Inflammatory macrophage (primary cell): ENCODE results near the gene EFNA1.

Source experiments
- DNase-seq, 2 donors: peaks; one replicate each; pipeline ENCODE4 v3.0.0-alpha.2; 2020 to 2022

The EFNA1 gene

DNA sequence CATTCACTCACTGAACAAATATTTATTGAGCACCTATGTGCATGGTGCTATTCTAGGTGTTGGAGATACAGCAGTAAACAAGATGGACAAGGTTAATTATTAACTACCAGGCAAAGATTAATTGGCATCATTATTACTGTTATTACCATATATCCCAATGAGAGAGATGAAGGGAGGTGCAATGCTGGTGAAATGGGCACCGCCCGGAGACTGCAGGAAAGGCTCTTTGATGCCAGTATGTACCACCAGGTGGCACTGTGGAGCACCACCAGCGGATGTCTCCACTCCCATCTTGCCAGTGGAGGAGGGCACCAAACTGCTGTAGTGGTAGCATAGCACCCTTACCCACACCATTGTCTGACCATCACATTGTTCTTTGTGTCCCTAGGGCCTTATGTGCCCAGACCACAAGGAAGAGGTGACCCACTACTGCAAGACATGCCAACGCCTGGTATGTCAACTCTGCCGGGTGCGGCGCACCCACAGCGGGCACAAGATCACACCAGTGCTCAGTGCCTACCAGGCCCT is 48.9 kb downstream of the EFNA1 start:
- DNase-seq, result peak; percentile 83 to 87

DNA sequence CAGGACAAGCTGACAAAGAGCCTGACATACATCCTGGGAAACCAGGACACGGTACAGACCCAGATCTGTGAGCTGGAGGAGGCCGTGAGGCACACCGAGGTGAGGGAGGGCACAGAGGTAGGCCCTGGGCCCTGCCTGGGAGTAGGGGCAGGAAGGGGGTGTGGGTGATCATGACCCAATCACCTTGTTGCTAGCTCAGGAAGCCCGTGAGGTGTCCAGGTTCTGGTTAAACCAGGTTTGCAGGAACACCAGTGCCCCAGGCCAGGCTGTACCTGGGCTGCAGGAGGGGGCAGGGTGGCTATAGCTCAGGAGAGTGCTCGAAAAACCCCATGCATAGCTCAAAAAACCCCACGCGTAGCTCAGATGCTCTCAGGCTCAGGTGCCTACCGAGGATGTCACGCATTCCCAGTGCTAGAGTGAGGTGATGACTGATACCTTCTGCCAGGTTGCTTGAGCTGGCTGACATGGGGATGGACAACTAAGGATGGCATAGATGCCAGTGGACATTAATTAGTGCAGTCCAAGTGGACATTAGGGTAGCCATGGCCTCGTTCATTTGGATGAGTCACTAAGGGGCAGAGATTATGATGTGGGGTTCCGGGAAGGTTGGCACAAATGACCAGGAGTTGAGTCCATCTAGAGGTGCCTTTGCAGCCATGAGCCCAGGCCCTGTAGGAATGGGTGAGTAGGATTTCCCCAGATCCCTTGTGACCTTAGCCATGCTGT is 49.7 kb downstream of the EFNA1 start:
- DNase-seq, result no peak

DNA sequence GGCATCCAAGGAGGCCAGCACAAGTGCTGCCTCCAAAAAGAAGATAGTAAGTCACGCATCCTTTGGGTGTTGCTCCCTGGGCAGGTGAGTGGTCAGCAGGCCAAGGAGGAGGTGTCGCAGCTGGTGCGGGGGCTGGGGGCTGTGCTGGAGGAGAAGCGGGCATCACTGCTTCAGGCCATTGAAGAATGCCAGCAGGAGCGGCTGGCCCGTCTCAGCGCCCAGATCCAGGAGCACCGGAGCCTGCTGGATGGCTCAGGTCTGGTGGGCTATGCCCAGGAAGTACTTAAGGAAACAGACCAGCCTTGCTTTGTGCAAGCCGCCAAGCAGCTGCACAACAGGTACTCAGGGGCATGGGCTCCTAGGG is 50.2 kb downstream of the EFNA1 start:
- DNase-seq, result no peak

DNA sequence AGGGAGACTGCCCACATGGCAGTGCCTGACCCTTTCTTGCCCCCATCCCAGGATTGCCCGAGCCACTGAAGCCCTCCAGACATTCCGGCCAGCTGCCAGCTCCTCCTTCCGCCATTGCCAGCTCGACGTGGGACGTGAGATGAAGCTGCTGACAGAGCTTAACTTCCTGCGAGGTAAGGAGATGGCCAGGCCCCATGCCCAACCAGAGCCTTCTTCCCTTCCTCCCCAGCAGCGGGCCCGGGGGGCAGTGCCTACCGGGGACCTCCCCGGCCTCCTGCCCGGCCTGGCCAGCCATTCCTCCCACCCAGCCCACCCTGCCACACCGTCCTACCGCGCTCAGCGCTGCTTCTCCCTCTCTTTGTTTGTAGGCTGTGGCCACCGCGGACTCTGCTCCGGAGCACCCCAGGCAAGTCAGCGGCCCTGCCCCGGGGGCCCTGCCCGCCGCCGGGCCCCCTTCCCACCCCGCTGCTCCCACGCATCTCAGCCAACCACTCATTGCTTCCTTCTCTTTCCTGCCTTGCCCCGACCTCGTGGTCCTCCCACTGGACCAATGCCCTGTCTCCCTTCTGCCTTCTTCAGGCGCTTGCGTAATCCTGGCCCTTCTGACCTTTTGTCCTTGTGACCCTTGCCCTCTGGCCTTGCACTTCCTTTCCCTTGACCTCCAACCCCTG is 50.9 kb downstream of the EFNA1 start:
- peak; percentile 91 to 94 for DNase-seq

GRCh38 chr1:155179112-155180031 is 51.7 kb downstream of the EFNA1 start:
- no peak for DNase-seq

DNA sequence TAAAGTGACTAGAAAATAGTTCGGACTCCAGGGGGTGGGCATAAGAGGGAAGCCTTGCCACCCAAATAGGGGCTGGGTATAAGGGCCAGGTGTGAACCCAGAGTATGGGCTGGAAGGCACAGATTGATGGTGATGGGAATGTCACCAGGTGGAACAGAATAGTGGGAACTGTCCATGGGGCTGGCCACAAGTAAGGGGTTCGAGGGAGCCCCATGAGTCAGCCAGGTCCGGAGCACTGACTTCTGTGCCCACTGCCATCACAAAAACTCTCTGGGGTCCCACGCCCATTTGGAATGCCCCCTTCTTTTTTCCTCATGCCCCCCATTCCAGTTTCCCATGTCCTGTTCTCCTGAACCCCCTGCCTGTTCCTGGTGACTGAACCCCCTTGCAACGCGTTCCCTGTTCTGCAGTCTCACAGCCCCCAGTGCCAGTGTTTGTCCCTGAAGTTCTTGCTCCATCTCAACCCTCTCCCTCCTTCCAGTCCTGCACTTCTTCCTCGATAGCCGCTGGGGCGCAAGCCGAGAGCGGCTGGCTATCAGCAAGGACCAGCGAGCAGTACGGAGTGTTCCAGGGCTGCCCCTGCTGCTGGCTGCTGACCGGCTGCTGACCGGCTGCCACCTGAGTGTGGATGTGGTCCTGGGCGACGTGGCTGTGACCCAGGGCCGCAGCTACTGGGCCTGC is 53.8 kb downstream of the EFNA1 start:
- DNase-seq, result no peak

- DNase-seq, result no peak
These were observed 54.4 kb downstream of the EFNA1 start for GRCh38 chr1:155182052-155182550.

DNA sequence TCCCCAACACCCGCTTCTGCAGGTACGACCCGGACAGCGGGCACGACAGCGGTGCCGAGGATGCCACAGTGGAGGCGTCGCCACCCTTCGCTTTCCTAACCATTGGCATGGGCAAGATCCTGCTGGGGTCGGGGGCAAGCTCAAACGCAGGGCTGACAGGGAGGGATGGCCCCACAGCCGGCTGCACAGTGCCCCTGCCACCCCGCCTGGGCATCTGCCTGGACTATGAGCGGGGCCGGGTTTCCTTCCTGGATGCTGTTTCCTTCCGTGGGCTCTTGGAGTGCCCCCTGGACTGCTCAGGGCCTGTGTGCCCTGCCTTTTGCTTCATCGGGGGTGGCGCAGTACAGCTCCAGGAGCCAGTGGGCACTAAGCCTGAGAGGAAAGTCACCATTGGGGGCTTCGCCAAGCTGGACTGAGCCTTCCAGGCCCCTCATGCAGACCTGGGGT is 56.1 kb downstream of the EFNA1 start:
- DNase-seq, result no peak

GRCh38 chr1:155184351-155184811 is 56.7 kb downstream of the EFNA1 start:
- DNase-seq, result no peak
